GM12878 (cell line): Measurements from ENCODE around the gene TBC1D19. TPM values are rescaled to one million over a fixed set of nuclear protein-coding genes. Genes with fewer than 3 reads are reported as not detected.

ENCODE experiments used
- ATAC-seq: fragments of 200-7000 bp; cut with Tn5 transposase; 3 replicates; pipeline ENCODE4 v1.9.1; 2020; ENCODE audit warnings: mild to moderate bottlenecking, moderate library complexity
- BruUV-seq: library from RNA; stranded (reverse); fragments of 400-500 nt; replicated peaks from 2 replicates; lab custom pipeline; 2021; lab: Mats Ljungman, UMichigan
- CTCF ChIA-PET: fragments of 300-600 bp; sonication (Branson Sonifier 250); formaldehyde crosslinking; extraction: SDS; loops from one replicate; lab custom pipeline; 2021; ENCODE audit warnings: inconsistent platforms; lab: Yijun Ruan, JAX
- POLR2A ChIA-PET: fragments of 350-600 bp; formaldehyde crosslinking; extraction: SDS; loops from one replicate; lab custom pipeline; 2021; ENCODE audit warnings: inconsistent platforms; lab: Charles Lee
- RAD21 ChIA-PET: fragments of 300-600 bp; sonication (Branson Sonifier 250); formaldehyde crosslinking; loops from one replicate; lab custom pipeline; 2023; ENCODE audit warnings: antibody characterized with exemption; ENCODE audit not compliant: unreplicated experiment; lab: Charles Lee
- SMC1A ChIA-PET: fragments of 300-600 bp; sonication (Branson Sonifier 250); formaldehyde crosslinking; loops from one replicate; lab custom pipeline; 2023; ENCODE audit not compliant: unreplicated experiment, uncharacterized antibody; lab: Charles Lee
- DNase-seq: peaks from one replicate; pipeline ENCODE4 v3.0.0-alpha.2; 2011; ENCODE audit warnings: low read depth, low spot score
- FAIRE-seq: peaks from 3 replicates; lab custom pipeline; 2011; peaks lifted over from hg19 to GRCh38; lab: Jason Lieb, UNC
- H2AFZ ChIP-seq: 2 replicates; pipeline ENCODE4 v1.6.0; 2011; ENCODE audit warnings: low read depth, low read length, control low read depth; ENCODE audit not compliant: control insufficient read depth
- H3K27ac ChIP-seq: 2 replicates; pipeline ENCODE4 v1.5.1; 2011; ENCODE audit warnings: control low read depth; ENCODE audit not compliant: control insufficient read depth, insufficient read depth
- H3K27me3 ChIP-seq, 2 experiments: replicated peaks in 1 of 2; 2 replicates each; pipeline versions ENCODE4 v1.6.0 to v1.6.1; 2011; ENCODE audit warnings: low read length in 1 of 2; ENCODE audit not compliant: control insufficient read depth in 2 of 2, insufficient read depth in 2 of 2
- H3K36me3 ChIP-seq, 2 experiments: 2 replicates each; pipeline ENCODE4 v1.5.1; 2011; ENCODE audit warnings: low read length in 1 of 2; ENCODE audit not compliant: control insufficient read depth in 2 of 2, insufficient read depth in 2 of 2
- H3K4me1 ChIP-seq: 2 replicates; pipeline ENCODE4 v1.6.1; 2011; ENCODE audit warnings: mild to moderate bottlenecking, low read length, moderate library complexity, mixed read lengths; ENCODE audit not compliant: control insufficient read depth, insufficient read depth
- H3K4me2 ChIP-seq: 2 replicates; pipeline ENCODE4 v1.6.0; 2011; ENCODE audit warnings: control low read depth; ENCODE audit not compliant: control insufficient read depth, insufficient read depth
- H3K4me3 ChIP-seq: fragments of 200-600 bp; sonication (generic); 2 replicates; pipeline ENCODE4 v1.5.1; 2016
- H3K79me2 ChIP-seq: 2 replicates; pipeline ENCODE4 v1.6.0; 2011; ENCODE audit warnings: low read length; ENCODE audit not compliant: control insufficient read depth, insufficient read depth
- H3K9ac ChIP-seq: 2 replicates; pipeline ENCODE4 v1.8.0; 2011; ENCODE audit warnings: low read length, control low read depth, mixed read lengths; ENCODE audit not compliant: control insufficient read depth, insufficient read depth
- H3K9me3 ChIP-seq: replicated peaks from 3 replicates; pipeline ENCODE4 v1.5.1; 2011; ENCODE audit warnings: mild to moderate bottlenecking, low read length; ENCODE audit not compliant: control insufficient read depth, insufficient read depth
- H4K20me1 ChIP-seq: 2 replicates; pipeline ENCODE4 v1.6.0; 2011; ENCODE audit not compliant: control insufficient read depth, insufficient read depth
- CHD1 ChIP-seq: IDR thresholded peaks from 2 replicates; pipeline ENCODE4 v1.6.1; 2012; ENCODE audit warnings: low read depth, low read length, improper control_type of control experiment
- HCFC1 ChIP-seq: fragments of 150-350 bp; IDR thresholded peaks from 2 replicates; pipeline ENCODE4 v1.6.1; 2014; ENCODE audit warnings: low read length
- NKRF ChIP-seq: fragments of 450-650 bp; conservative IDR thresholded peaks from 2 replicates; pipeline ENCODE4 v1.6.1; 2017; ENCODE audit warnings: mild to moderate bottlenecking, moderate library complexity
- PBX3 ChIP-seq: IDR thresholded peaks from 2 replicates; pipeline ENCODE4 v1.6.1; 2011; ENCODE audit warnings: mild to moderate bottlenecking, low read depth, low read length, moderate library complexity; ENCODE audit not compliant: insufficient replicate concordance
- POLR2AphosphoS5 ChIP-seq: IDR thresholded peaks from 2 replicates; pipeline ENCODE4 v1.6.1; 2011; ENCODE audit warnings: mild to moderate bottlenecking, low read length, inconsistent platforms
- RELB ChIP-seq: fragments of 450-650 bp; IDR thresholded peaks from 2 replicates; pipeline ENCODE4 v1.6.1; 2017; ENCODE audit warnings: low read depth, mild to moderate bottlenecking, moderate library complexity
- SMC3 ChIP-seq: IDR thresholded peaks from 2 replicates; pipeline ENCODE4 v1.6.1; 2011; ENCODE audit warnings: low read length, improper control_type of control experiment, borderline replicate concordance
- SREBF1 ChIP-seq: IDR thresholded peaks from 2 replicates; pipeline ENCODE4 v1.6.1; 2012; ENCODE audit warnings: mild to moderate bottlenecking, low read length
- USF2 ChIP-seq: IDR thresholded peaks from 2 replicates; pipeline ENCODE4 v1.6.1; 2011; ENCODE audit warnings: low read depth, low read length, improper control_type of control experiment, borderline replicate concordance
- ZNF217 ChIP-seq: fragments of 450-650 bp; IDR thresholded peaks from 2 replicates; pipeline ENCODE4 v1.6.1; 2017; ENCODE audit warnings: antibody characterized with exemption, mild to moderate bottlenecking
- WGBS: methylation state at CpG from one replicate; pipeline ENCODE4 v1.1.6; 2016; ENCODE audit warnings: low lambda C conversion rate; ENCODE audit not compliant: insufficient replicate concordance, insufficient coverage; ENCODE audit errors: missing lambda C conversion rate; 5-methylcytosine and 5-hydroxymethylcytosine counted together
- in situ Hi-C: fragments of 300-500 bp; cut with MboI; formaldehyde crosslinking; loops from 9 replicates; pipeline ENCODE4 v1.14.3; 2018; ENCODE audit warnings: mixed read lengths
- intact Hi-C: fragments of 100-400 bp; cut with micrococcal nuclease; formaldehyde crosslinking; loops from one replicate; pipeline ENCODE4 v1.14.2; 2022; ENCODE audit not compliant: unreplicated experiment
- polyA plus RNA-seq, 11 experiments: library from polyadenylated mRNA; depleted of rRNA in 4 of 11; unstranded in 6 of 11; stranded (reverse) in 5 of 11; fragments of >200 nt; fragmentation: Nextera tagmentation in 4 of 11; fragmentation: Illumina TruSeq in 1 of 11; extraction: Ambion mirVana in 4 of 11; extraction: Trizol in 1 of 11; gene quantifications; 1 replicate in 1 of 11; 2 replicates in 10 of 11; pipeline versions ENCODE4 v1.2.1 to v1.2.3, GENCODE V29; 2011 to 2016; ENCODE audit warnings: inconsistent platforms in 2 of 11, missing spikeins in 2 of 11, low read depth in 1 of 11
- total RNA-seq, 4 experiments: library from RNA; depleted of rRNA in 3 of 4; stranded (reverse); fragments of >200 nt in 3 of 4; fragmentation: Illumina TruSeq in 1 of 4; extraction: Trizol in 1 of 4; gene quantifications; 2 replicates each; pipeline versions ENCODE4 v1.2.1 to v1.2.3, GENCODE V29; 2013 to 2021

Gene TBC1D19
- total and polyA plus RNA-seq, 10 of the 15 experiments (the other 5 are each of a cell fraction or from before 2014, with no cell fraction given), result 0.29 to 3.9 (median 2.1) TPM

- Histone ChIP-seq H2AFZ (no peak overlapping the region), H3K4me1 (no peaks in the 10 kb centered on the region), H3K79me2 (no peaks in the 10 kb centered on the region), H3K27ac (no peak overlapping the region), H4K20me1 (no peaks in the 10 kb centered on the region), H3K27me3 (no peaks in the 10 kb centered on the region), H3K4me2 (no peak overlapping the region), H3K36me3 (no peaks in the 10 kb centered on the region), H3K4me3 (no peak overlapping the region), H3K9me3 (no peaks in the 10 kb centered on the region; the same call in 2 of the 3 replicates)
- ChIA-PET POLR2A (no interaction called here), CTCF (no interaction called here)
- ATAC-seq (no peak), DNase-seq (no peak), FAIRE-seq (no peak)
- 0% methylated on average over 1 of the region's 1 CpG for WGBS
- intact Hi-C loops (no loop called here), in situ Hi-C loops (no loop called here)
- no TSS peak for BruUV-seq
- TF ChIP-seq PBX3, result no peak
- TF ChIP-seq SMC3, result no peak
- no peak for TF ChIP-seq USF2
- TF ChIP-seq, all 136 proteins: peak for 0
- RAD21 ChIA-PET, result no interaction called here
- no peak overlapping the region for H3K9ac ChIP-seq
- SMC1A ChIA-PET, result no interaction called here
Observed at GRCh38 chr4:26707342-26707741, 123.5 kb downstream of the TBC1D19 start.

- ChIA-PET SMC1A (no interaction called here), CTCF (no interaction called here), POLR2A (no interaction called here), RAD21 (no interaction called here)
- Histone ChIP-seq H3K36me3 (no peaks in the 10 kb centered on the region), H3K4me2 (no peak overlapping the region), H4K20me1 (no peaks in the 10 kb centered on the region), H3K27ac (no peak overlapping the region), H3K9ac (no peak overlapping the region), H3K79me2 (no peaks in the 10 kb centered on the region), H2AFZ (no peak overlapping the region), H3K4me3 (no peak overlapping the region), H3K27me3 (no peaks in the 10 kb centered on the region), H3K4me1 (no peaks in the 10 kb centered on the region), H3K9me3 (no peaks in the 10 kb centered on the region; the same call in 2 of the 3 replicates)
- in situ Hi-C loops, result no loop called here
- FAIRE-seq (no peak), DNase-seq (no peak), ATAC-seq (no peak)
- BruUV-seq, result no TSS peak
- 100% methylated on average over 2 of the region's 2 CpGs for WGBS
- intact Hi-C loops, result no loop called here
- no peak for TF ChIP-seq NKRF
- TF ChIP-seq RELB, result no peak
- TF ChIP-seq SREBF1, result no peak
- no peak for TF ChIP-seq CHD1
- no peak for TF ChIP-seq ZNF217
- TF ChIP-seq USF2, result no peak
- TF ChIP-seq HCFC1, result no peak
- no peak for TF ChIP-seq POLR2AphosphoS5
Observed at GRCh38 chr4:26709246-26709645, 125.4 kb downstream of the TBC1D19 start.
